GM19463 (cell line): ENCODE data around the gene UNC13C.

ENCODE experiments used
- ATAC-seq: cut with Tn5 transposase; IDR thresholded peaks from one replicate; pipeline ENCODE4 v1.9.1; 2021; ENCODE audit warnings: mild to moderate bottlenecking, moderate library complexity; ENCODE audit not compliant: unreplicated experiment

The UNC13C gene

DNA sequence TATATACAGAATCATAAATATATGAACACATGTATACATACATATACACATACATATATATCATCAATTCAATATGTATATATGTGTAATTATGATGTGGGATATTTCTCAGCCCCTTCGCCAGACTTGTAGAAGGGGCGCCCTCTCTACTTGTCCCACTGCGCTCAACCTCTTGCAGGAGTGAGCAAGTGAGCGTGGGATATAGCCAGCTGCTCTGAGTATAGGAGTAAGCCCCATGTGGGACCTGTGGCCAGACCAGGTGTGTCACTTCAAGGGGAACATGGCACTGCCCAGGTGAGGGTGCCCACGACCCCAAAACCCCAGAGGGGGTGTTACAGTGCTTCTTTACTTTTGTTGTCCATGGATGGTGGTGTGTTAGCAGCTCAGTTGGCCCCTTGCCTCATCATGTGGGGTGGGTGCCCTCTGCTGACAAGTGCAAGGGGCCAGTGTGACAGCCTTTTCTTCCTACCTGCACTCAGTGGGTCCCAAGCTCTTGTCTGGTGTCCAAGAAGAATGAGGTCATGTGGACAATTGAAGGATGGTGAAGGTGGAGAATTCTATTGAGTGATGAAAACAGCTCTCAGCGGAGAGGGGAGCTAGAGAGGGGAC, 304.1 kb downstream of the UNC13C start:
- ATAC-seq: no peak

DNA sequence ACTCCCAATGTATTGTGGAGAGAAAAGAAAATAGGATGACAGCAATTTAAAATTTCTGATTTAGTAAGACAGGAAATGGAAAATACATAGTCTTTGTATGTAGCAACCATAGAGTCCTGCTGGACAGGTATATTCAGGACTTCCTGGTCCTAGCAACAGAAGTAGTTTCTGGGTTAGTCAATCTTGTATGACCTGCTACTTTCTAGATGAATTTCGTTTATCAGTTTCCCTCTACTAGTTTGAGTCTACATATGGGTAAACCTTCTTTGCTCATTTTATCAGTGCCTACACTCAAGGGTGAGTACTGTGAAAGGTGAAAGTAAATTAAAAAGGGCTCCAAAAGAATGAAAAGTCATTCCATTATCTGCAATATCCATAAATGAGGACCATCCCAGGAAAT, 309.8 kb downstream of the UNC13C start:
- ATAC-seq: no peak

DNA sequence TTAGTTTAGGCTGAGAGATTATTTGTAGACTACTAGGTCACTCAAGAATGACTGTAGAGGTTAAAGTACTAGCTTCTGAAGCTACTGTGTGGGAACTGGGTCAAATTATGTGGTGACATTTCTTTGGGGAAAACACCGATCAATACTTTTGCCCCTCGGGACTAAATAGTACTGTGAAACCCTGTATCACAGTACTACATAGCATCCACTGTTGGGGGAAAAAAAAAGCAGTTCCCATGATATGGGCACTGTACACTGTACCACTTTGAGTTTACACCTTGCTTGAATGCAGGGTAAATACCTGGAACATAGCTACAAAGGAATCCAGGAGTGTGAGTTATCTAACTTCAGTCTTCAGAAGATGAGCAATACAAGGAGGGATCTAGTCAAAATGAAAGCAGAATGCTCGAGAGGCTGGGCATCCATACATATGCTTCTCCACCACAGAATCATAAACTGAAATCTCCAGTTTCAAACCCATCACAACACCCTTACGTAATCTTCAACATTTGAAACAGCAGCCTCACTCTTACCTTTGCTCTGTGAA, 311.4 kb downstream of the UNC13C start:
- ATAC-seq: peak; percentile 87

DNA sequence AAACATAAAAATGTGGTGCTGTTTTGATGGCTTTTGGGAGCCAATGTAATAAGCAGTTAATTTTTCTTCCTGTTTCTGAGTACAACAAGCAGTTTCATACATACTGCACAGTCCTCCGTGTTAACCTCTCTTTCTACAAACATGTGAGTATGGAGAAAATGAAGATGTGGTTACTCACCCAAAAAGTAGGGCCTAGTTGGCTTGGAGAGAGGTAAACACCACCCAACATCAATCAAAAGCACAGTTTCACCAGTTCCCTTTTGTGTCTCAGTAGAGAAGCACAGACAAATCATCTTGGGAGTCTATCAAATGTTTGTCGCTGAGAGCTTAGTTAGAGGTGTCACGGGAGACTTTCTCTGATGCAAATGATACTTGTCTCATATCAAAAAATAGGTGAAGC, 320.2 kb downstream of the UNC13C start:
- ATAC-seq: no peak

DNA sequence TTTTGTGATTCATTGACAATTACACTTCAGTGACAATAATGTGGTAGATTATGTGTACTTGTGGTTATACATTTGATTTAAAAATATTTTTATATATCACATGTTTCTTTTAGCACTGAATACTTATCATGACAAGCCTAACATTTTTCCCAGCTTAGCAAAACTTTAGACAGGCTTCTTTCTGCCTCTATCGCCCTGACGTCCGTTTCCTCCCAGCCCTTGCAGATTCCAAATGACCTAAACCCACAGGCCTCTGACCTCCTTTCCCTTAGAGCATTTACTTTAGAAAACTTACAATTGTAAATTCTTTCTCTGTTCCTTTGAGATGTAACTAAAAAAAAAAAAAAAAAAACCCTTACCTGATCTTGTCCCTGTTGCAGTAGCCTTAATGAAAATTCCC, 326.1 kb downstream of the UNC13C start:
- ATAC-seq: no peak

DNA sequence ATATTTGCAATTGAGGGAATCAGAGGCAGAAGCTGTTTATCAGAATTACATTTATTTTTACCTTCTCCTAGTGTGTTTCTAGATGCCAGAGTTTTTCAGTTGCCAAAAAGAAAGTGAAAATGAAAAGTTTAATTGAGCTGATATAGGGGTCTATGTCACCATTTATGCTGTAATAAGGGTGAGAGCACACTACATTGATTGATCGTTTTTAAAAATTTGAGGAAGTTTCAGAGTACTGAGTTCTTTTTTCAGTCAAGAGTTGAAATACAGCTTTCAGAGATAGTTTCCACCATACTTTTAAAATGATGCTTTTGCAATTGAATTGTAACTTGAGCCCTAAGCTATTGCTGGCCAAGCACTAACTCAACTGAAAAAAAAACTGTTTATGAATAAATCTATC, 326.9 kb downstream of the UNC13C start:
- ATAC-seq: no peak

DNA sequence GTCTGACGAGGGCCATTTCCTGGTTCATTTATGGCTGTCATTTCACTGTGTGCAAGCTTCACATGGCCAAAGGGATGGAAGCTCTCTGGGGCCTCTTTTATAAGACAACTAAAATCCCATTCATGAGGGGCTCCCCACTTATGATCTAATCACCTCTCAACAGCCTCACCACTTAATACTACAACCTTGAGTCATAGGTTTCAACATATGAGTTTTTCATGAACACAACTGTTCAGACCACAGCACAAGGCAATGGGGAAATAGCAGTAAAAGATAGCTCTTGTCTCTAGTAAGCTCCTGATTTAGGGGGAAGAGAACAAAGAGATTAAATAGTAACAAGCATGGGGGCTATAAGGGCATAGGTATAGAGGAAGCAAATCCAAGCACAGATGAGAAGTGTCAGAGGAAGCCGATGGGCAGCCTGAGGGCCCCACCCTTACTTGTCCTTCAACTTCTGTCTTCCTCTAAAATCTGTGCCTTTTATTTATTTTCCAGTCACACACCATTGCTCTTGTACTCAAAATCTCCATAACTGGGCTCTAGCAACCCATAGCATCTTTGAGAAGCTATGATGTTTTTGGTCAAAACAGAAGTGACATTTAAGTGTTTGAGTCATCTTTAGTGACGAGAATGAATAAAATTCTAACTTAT, 329.1 kb downstream of the UNC13C start:
- ATAC-seq: no peak

DNA sequence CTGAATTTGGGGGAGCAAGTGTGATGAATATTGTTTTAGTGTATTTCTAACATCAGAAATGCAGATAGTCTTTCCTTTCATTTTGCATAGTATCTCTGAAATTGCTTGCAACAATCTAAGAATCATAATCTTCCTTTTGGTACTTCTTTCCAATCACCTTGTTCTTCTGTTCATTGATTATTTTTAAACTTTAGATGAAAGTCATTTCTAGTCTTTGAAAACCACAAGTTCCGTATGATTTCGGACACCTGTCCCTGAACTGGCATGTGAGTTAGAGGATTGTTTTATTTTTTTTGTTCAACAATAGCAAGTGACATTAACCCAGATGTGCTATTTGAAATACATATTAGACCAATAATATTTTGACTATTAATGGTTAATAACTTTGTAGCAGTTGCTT, 329.7 kb downstream of the UNC13C start:
- ATAC-seq: no peak

DNA sequence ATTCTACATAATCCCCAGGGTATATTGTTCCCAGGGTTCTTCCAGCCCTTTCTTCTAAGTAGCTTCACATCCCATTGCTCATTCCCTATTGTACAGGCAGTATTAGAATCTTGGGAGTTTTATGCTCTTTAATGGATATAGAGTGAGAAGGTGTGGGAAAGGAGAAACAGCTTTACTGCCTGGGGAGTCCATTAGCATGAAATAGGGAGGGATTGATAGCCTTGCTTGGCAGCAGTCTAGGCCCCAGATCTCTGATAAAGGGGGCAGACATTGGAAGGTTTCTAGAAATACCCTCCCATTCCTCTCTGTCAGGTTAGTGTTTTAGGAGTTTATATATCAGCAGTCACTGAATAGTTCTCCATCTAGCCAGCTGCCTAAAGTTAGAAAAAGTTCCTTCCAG, 334.3 kb downstream of the UNC13C start:
- no peak for ATAC-seq

DNA sequence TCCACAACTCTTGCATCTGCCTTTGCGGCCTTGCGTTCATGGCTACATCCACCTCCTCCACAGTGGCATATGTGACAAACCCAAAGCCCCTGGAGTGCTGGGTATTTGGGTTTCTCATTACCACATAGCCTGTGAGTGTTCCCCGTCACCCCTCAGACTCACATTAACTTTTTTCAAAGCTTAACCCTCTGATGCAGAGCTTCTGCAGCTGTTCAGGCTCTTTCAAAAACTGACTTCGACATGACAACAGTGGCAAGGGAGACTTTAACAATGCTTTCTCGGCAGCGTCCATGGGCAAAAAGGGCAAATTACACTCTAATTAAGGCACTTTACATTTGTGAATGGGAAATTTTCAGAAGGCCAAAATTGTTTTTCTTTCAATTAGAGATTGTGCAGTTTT, 343.2 kb downstream of the UNC13C start:
- ATAC-seq: no peak

DNA sequence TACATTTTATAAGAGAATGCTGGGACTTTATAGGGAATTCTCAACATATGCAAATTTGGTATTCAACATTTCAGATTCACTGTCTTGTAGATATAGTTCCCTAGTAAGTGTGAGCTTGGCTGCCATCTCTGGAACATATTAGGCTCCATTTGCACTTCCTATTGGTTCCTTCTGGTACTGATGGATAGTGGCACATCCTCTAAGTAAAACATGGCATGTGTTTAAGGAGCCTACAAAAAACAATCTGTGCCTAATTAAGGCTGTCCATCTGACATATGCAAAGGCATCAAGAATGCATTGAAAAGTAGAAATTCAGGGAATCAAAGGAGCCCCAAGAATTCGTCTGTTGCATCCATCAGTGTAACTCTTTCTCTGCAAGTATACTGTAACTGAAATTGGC, 344.1 kb downstream of the UNC13C start:
- ATAC-seq: no peak

DNA sequence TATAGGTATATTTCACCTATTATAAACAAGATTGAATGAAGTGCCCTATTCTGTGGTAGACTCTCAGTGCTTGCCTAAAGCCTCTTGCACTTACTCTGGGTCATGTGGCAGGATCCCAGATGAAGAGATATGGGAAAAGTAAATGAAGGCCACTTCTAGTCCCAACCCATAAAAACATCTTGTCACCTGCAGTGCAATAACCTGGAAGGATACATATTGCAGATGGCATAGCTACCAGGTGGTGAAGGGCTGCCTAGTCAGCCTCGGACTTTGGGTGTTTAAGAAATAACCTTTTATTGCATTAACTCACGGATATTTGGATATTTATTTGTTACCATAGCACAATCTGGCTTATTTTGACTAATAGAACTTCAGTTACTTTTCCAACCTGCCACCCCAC, 367.1 kb downstream of the UNC13C start:
- ATAC-seq: no peak

DNA sequence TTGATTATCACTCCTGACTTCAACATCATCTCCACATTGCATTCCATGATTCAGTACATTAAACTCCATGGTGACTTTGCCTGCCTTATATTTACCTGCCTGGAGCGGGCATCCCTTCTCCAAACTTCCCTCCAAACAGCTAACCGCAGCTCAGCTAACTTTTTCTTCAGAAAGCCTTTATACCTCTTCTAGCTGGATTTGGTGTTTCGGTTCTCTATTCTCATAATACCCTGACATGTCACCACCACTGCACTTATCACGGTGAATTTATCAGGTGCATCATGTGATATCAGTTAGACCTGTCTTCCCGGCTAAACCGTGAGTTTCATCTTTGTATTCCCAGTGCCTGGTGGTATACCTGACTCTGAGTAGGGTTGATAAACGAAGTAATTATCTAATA, 367.6 kb downstream of the UNC13C start:
- ATAC-seq: no peak

DNA sequence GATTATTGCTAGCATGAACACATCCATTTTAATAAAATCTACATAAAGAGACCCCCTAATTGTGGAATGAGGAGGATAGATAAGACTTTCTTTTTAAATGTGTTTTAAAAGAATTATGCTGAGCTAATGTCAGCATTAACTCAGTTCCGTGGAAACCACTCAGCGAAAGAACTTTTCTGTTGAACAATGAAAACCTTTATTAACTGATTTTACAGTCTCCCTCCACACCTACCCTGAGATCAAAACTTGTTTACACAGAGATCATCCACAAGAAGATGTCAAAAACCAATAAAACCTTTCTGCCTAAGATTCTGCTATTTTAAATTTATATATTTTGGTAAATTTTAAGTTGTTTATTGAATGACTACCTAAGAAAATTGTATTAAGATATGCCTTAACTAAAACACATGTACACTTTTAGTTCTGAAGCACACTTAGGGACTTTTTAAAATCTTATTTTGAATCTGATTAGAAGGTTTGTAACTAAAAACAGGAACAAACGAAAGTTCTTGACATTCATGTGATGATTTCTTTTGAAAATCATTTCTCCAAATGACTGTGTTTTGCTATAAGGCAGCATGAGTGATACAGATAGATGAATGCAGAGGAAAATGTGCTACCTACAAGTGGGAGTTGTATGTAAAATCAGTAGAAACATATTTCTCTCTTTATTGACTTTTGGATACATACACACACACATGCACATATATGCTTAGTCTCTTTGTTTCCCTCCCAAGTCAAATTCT, 369.0 kb downstream of the UNC13C start:
- ATAC-seq: no peak

DNA sequence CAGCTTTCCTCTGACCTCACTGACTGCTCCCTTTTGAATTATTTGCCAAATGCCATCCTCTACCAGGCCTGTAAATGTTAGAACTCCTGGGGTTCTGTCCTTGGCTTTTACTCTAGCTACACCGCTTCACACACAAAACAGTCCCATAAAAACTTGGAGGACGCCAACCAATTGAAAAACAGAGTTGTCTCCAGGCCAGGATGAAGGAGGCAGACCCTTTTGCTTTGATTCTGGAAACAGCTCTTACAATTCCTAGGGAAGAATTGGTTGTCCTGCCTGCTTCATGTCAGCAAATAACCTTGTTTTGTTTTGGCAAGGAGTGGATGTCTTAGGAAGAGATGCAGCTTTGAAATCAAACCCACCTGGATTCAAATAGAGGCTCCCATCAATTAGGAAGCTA, 375.5 kb downstream of the UNC13C start:
- ATAC-seq: no peak

DNA sequence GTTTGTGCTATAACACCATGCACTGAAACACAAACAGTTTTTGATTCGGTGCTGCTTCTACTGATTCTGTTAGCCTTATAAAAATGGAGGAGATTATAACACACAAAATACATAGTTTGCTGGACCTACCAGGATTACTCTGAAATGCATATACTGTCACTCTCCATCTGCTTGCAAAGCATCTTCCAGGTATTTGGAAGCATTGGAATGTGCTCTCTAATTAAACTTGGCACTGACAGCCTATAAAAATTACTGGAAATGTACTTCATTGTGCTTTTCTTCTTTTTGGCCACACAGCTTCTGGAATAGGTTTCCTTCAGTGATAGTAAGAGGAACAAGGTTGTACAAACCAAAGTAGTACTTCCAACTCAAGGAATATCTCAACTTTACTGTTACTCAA, 376.1 kb downstream of the UNC13C start:
- ATAC-seq: no peak

DNA sequence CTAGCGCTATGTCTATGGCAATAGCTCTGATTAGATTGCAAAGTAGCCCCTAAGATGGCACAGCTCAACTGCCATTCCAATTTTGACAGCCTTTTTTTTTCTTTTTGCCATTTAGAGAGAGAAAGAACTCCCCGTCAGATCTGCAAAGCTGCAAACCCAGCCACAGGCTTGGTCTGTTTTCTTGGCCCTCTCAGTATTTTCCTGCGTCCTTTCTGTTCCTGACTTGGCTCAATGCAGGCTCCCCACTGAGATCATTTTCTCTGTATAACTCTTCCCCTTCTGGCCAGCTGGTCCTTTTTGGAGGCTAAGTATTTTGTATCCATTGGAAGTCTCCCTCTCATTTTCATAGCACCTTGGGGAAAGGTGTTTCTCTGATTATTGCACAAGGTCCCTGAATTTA, 386.7 kb downstream of the UNC13C start:
- ATAC-seq: no peak

DNA sequence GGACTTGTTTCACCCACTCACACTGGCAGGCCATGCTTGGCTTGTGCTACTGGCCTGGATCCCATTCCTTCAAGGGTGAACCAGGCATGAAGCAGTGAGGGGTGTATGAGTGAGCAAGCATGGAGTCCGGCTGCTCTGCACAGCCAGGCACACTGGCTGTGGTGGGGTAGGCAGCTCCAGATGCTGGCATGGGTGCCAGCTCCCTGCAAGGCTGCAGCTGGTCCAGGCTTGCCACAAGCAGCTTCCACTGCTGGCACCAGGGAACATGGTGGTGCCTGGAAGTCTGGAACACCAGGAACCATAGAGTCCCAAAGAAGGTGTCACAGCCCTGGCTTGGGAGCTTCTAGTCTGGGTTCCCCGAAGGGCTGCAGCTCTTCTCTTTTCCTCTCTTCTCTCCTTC, 395.1 kb downstream of the UNC13C start:
- ATAC-seq: no peak

DNA sequence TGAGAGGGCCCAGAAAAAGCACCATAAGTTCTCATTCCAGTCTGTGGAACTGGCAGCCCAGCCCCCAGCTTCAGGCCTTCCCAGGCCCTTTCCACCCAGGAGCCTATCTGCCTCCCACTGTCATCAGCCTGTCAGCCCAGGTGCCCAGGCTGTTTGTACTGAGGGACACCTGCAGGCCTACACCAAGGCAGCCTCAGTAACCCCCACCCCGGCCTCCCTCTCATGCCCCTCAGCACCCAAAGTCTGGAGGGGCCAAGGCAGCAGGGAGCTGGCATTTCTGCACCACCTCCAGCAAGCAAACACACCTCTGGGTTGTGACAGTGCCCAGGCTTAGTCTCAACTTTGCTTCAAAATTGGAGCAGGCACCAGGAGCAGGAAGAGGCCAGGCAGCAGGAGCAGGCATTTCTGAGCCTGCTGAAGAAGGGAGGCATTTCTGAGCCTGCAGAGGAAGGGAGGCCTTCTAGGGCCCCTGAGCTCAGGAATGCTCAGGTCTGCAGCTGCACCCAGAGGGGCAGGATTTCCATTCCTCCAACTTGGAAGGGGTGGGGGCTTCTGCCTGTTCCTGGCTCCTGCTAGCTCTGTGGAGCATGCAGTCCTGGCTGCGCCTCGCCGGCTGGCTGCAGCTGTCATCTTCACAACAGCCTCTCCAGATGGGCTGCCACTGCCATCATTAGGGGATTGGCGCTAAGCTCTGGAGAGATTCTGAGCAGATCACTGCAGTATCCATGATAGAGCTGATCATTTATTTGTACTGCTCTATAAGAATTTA, 396.1 kb downstream of the UNC13C start:
- ATAC-seq: no peak

DNA sequence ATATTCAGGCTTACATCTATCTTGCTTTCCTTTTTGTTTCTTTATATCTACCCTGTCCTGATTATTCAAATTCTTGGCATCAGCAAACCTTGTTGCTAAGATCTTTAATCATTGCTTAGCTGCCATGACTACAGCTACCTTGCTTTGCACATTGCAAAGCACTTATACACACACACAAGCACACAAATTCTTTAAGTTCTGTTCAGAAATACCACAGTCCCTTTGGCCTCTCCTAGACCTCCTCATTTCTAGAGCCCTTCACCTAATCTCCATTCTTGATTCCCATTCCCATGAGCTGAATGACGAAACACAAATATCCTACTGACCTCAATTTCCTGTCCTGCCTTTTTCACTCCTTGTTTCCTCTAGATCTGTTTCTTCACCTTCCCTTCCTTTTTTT, 409.6 kb downstream of the UNC13C start:
- no peak for ATAC-seq

DNA sequence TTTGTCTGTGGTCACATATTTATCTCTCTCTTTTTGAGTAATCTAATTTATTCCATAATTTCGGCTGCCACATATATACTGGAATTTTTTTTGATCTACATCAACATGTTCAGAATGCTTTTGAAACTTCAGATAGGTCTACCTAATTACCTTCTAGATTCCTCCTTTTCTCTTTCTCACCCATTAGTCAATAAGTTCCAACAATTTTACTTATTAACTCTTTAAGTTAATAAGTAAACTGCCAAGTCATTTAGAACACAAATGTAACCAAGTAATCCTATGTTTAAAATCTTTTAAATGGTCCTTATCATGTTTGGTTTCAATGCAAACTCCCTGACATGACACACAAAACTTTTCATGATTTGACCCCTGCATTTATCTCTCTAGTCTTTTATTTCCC, 410.5 kb downstream of the UNC13C start:
- ATAC-seq: no peak
